ENCODE results near the gene PHKA2.

PHKA2 gene

DNA sequence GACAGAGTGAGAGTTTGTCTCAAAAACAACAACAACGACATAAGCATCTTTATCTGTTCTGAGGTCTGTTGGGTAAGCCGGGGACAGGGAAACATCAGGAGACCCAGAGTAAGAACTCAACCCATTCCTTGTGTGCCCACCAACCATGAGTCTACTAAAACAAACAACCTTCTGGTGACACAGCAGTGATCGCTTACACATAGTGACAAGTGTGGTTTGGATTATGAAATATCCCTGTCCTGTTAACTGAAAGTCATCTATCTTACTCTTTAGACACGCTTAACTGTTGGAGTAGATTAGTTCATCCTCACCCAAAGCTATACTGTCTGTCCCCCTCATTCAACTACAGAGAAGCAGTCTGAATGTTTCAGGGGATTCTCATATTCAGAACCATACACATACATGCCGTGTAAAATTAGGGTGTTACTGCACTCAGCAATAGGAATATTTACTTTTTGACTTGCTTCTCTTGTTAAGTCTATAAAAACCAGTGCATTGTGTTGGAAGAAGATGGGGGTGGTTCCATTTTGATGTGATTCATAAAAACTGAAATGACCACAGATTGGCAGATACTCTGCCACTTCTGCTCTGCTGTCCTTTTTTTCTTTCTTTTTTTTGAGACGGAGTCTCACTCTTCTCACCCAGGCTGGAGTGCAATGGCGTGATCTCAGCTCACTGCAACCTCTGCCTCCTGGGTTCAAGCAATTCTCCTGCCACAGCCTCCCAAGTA lies 27.4 kb downstream of the PHKA2 start:
- no peak overlapping the region for H3K4me3 Mint-ChIP-seq
- H3K27me3 Mint-ChIP-seq (ENCODE audit: low read depth): no peaks in the 10 kb centered on the region
- peaks cover under 1% of the 10 kb centered on the region for H3K4me1 Mint-ChIP-seq
- TF ChIP-seq, protein P1, sequence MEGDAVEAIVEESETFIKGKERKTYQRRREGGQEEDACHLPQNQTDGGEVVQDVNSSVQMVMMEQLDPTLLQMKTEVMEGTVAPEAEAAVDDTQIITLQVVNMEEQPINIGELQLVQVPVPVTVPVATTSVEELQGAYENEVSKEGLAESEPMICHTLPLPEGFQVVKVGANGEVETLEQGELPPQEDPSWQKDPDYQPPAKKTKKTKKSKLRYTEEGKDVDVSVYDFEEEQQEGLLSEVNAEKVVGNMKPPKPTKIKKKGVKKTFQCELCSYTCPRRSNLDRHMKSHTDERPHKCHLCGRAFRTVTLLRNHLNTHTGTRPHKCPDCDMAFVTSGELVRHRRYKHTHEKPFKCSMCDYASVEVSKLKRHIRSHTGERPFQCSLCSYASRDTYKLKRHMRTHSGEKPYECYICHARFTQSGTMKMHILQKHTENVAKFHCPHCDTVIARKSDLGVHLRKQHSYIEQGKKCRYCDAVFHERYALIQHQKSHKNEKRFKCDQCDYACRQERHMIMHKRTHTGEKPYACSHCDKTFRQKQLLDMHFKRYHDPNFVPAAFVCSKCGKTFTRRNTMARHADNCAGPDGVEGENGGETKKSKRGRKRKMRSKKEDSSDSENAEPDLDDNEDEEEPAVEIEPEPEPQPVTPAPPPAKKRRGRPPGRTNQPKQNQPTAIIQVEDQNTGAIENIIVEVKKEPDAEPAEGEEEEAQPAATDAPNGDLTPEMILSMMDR (IDR thresholded peaks at IDR 0.05; ENCODE audit: unreplicated experiment in 3 of 3): no peak
- H3K9me3 Mint-ChIP-seq: peaks cover 14% of the 10 kb centered on the region
- H3K27ac Mint-ChIP-seq: no peak overlapping the region
- H3K36me3 Mint-ChIP-seq (ENCODE audit: low read depth): peaks cover 5% of the 10 kb centered on the region

DNA sequence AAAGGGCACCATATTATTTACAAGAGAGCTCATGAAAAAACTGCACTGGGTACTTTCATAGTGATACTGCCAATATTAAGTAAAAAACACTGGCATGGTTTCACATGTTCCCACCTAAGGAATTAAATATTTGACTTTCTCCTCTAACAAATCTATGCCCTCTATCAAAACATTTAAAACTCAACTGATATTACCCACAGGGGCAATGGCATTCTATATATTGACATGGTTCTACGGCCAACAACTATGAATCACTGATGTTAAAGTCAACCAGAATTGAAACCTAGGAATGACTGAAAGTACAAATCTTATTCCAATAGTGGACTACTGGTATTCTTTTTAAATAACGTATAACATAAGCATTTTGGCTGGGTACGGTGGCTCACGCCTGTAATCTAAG lies 28.2 kb downstream of the PHKA2 start:
- Mint-ChIP-seq H3K36me3 (ENCODE audit: low read depth) (peaks cover 10% of the 10 kb centered on the region), H3K27me3 (ENCODE audit: low read depth) (no peaks in the 10 kb centered on the region), H3K27ac (no peak overlapping the region), H3K9me3 (peaks cover 14% of the 10 kb centered on the region), H3K4me1 (no peaks in the 10 kb centered on the region), H3K4me3 (no peak overlapping the region)
- TF ChIP-seq, protein P1 (IDR thresholded peaks at IDR 0.05; ENCODE audit: unreplicated experiment in 3 of 3): no peak

DNA sequence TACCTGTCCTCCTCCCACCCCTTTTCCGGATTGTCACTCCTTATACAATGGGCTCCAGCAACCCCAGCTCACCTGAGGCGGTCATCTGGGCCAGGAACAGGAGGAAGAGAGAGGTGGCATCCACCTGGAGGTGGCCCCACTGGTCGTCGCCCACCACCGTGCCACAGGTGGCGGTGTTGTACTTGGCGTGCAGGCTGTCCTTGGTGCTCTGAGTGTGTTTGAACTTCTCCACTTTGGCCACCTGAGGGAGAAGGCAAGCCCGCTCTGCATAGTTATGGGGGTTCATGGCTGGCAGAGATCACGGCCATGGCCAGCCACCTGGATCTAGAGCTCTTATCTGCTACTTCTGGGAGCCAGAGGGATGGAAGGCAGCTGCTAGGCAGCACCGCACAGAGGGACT lies 32.9 kb downstream of the PHKA2 start:
- no peaks in the 10 kb centered on the region for H3K27me3 Mint-ChIP-seq (ENCODE audit: low read depth)
- peaks cover 22% of the 10 kb centered on the region for H3K9me3 Mint-ChIP-seq
- TF ChIP-seq, protein P1 (IDR thresholded peaks at IDR 0.05; ENCODE audit: unreplicated experiment in 3 of 3): no peak
- no peak overlapping the region for H3K4me3 Mint-ChIP-seq
- H3K27ac Mint-ChIP-seq: no peak overlapping the region
- H3K36me3 Mint-ChIP-seq (ENCODE audit: low read depth): peaks cover 33% of the 10 kb centered on the region
- H3K4me1 Mint-ChIP-seq: peaks cover 4% of the 10 kb centered on the region

DNA sequence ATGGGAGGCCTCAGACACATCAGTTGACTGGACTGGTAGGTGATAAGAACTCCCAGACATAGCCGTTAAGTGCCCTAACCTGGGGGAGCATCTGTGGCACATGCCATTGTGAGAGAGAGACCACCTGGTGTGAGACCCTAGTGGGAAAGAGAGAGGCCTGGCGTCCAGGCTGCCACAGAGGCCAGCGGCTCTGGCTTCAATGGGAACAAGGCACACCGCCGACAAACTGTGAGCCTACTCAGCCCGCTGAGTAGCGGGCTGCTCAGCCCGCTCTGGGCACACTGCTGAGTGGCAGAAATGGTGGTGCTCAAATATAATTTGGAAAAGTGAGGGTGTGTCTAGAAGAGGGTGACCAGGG lies 34.0 kb downstream of the PHKA2 start:
- Mint-ChIP-seq H3K27ac (peak overlapping the region in 1 of 3 experiments; percentile 38), H3K4me3 (no peak overlapping the region), H3K27me3 (ENCODE audit: low read depth) (no peaks in the 10 kb centered on the region), H3K36me3 (ENCODE audit: low read depth) (peaks cover 33% of the 10 kb centered on the region), H3K4me1 (peaks cover 5% of the 10 kb centered on the region), H3K9me3 (peaks cover 20% of the 10 kb centered on the region)
- TF ChIP-seq, protein P1 (IDR thresholded peaks at IDR 0.05; ENCODE audit: unreplicated experiment in 3 of 3): no peak

DNA sequence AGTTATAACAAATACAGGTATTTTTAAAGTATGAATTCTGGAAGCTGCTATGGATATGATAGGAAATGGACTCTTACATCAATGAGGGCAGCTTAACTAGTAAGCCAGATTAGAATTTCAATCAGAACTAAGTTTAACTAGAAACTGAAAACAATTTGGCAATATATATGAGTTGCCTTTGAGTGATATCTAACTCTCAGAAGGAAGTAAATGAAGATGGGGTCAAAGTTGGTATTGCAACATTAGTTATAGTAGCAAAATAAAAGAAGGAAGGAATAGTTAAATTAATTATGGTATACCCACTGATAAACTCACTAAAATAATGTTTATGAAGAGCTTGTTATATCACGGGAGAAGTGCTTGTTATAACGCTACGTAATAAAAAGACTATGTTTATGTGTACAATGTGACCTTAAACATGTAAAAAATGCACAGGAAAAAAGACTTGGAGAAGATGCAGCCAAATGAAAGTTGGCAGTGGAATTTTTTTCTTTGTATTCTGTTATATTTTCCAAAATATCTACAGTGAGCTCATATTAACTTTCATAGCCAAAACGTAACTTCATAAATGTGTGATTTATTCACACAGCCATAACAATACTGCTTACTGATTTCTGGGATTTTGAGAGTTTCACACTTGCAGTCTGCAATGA lies 34.5 kb downstream of the PHKA2 start:
- Mint-ChIP-seq H3K4me1 (peaks cover 9% of the 10 kb centered on the region), H3K9me3 (peaks cover 19% of the 10 kb centered on the region), H3K27me3 (ENCODE audit: low read depth) (no peaks in the 10 kb centered on the region), H3K36me3 (ENCODE audit: low read depth) (peaks cover 33% of the 10 kb centered on the region), H3K4me3 (no peak overlapping the region), H3K27ac (peak overlapping the region in 1 of 3 experiments; percentile 38)
- TF ChIP-seq, protein P1 (IDR thresholded peaks at IDR 0.05; ENCODE audit: unreplicated experiment in 3 of 3): no peak

DNA sequence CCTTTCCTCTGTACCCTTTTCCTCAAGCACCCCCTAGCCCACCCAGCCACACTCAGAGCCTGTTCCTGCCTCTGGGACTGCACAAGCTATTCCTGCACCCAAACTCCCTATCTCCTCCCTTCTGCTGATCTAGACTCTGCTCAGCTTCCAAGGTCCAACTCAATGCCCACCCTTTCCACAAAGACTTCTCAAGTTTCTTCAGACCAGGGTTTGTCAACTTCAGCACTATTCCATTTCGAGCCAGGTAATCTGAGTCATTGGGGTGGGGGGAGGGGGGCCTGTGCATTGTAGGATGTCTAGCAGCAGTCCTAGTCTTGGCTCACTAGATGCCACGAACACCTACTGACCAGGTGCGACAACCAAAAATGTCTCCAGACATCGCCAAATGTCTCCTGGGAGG lies 37.3 kb downstream of the PHKA2 start:
- H3K4me1 Mint-ChIP-seq: peaks cover 16% of the 10 kb centered on the region

More for the DNA sequence above, 37.3 kb downstream of the PHKA2 start:
- TF ChIP-seq, protein P1 (IDR thresholded peaks at IDR 0.05; ENCODE audit: unreplicated experiment in 3 of 3): no peak
- H3K36me3 Mint-ChIP-seq (ENCODE audit: low read depth): peaks cover 49% of the 10 kb centered on the region
- peaks cover 13% of the 10 kb centered on the region for H3K9me3 Mint-ChIP-seq
- H3K4me3 Mint-ChIP-seq: no peak overlapping the region
- H3K27me3 Mint-ChIP-seq (ENCODE audit: low read depth): no peaks in the 10 kb centered on the region
- peak overlapping the region in 1 of 3 experiments; percentile 35 for H3K27ac Mint-ChIP-seq

Measured in nephron (organoid).